HL-60/S4 treated with retinoic acid at 250 ng/mL for 4 days and 3 days (cell line): ENCODE results near the gene HIVEP3.

Source experiments
- in situ Hi-C: fragments of 300-500 bp; cut with MboI; formaldehyde crosslinking; loops from 2 replicates; pipeline ENCODE4 v1.7.0; 2022; ENCODE audit warnings: low sequenced_read_pairs

HIVEP3 gene

DNA sequence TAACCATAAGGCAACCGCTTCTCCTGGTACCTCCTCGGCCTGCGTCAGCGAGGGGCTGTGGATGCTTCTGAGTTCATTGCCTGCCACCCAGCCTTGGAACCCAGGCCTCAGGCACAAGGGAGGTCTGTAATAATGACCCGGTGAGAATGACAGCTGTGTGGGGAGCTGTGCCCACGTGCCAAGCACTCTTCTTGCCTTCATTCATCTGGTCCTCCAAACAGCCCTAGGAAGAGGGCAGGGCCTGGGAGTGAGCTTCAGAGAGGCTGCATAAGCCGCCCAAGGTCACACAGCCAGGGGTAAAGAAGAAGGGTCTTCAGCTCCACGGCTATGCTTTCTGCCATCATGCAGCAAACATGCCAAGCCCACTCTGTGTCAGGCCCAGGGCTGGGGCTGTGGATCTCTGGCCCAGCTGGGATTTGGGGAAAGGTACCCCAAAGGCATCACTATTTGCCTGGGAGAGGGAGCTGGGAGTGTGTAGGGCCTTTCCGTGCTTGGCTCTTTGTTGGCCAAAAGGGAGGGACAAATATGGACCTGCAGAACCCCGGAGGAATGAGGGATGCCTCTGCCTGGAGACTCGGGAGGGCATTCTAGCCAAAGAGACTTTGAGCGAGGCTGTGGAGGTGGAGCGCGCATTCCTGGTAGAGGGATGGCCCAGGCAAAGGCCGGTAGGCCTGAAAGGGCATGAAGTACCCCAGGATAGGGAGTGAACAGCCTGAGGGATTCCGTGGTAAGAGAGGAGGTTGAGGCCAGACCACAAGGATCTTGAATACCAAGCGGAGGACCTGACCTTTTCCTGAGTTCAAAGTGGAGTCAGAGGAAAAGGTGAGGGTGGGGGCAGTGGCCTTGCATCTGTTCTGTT lies 424.1 kb downstream of the HIVEP3 start:
- in situ Hi-C loops: no loop called here

- in situ Hi-C loops: no loop called here
These were observed 424.9 kb downstream of the HIVEP3 start for GRCh38 chr1:41493626-41494350.

GRCh38 chr1:41493117-41493536 lies 425.6 kb downstream of the HIVEP3 start:
- in situ Hi-C loops: no loop called here

DNA sequence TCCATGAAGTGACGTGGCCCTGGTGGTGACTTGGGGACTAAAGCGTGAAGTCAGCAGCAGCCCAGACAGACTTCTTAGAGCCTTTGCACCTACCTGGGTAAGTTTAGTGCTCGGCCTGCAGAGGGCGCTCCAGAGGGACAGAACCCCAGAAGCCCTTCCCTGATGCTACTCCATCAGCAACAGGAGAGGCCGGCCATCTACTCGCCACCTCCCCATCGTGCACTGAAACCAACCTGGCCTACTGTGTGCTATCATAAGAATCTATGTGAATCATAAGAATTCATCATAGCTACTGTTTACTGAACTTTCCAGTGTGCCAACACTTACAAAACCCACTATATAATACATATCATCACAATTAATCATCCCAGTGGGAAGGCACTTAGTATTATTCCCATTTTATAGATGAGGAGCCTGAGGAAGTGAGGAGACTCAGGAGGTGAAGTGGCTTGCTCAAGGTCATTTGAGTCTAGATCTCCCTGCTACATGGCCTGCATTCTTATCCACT lies 426.3 kb downstream of the HIVEP3 start:
- in situ Hi-C loops: no loop called here

- in situ Hi-C loops: no loop called here
These were observed 427.8 kb downstream of the HIVEP3 start for GRCh38 chr1:41490911-41491310.

DNA sequence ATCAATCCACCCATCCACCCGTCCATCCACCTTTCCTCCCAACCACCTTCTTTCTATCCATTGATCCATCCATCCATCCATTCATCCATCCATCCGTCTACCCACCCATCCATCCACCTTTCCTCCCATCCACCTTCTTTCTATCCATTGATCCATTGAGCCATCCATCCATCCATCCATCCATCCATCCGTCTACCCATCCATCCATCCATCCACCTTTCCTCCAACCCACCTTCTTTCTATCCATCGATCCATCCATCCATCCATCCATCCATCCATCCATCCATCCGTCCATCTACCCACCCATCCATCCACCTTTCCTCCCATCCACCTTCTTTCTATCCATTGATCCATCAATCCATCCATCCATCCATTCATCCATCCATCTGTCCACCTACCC lies 429.2 kb downstream of the HIVEP3 start:
- in situ Hi-C loops: no loop called here

GRCh38 chr1:41488040-41488951 lies 430.4 kb downstream of the HIVEP3 start:
- in situ Hi-C loops: no loop called here

GRCh38 chr1:41487126-41488039 lies 431.3 kb downstream of the HIVEP3 start:
- in situ Hi-C loops: no loop called here

DNA sequence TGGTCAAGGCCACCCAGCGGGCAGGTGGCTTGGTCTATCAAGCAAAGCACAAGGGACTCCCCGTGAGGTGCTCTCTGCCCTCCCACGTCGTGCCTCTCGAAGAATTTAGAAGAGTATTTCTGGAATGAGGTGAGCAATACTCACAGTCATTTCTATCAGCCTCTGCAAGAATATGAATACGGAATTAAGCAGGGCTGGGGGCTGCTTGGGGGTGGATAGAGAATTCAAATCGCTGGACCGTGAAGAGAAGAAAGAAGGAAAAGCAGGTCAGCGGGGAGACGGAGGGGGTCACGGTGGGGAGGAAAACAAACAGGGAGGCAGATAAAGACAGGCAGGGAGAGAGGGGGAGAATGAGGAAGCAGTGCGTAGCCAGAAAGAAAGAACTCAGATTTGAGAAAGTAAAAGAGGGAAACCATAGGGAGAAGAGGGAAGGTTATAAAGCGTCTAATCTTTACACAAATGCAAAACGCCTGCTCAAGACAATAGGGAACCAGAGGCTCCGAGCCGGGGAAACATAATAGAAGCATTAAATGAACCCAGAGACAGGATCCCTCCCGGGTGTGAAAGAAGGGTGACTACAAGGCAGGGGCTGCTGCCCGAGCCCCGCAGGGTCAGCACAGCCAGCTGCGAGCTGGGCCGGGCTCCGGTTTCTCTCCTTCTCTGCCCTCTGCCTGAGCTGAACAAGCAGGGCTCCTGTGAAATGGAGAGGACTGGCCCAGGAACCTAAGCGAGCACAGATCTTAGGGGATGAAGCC lies 432.2 kb downstream of the HIVEP3 start:
- in situ Hi-C loops: no loop called here

GRCh38 chr1:41486053-41486370 lies 432.7 kb downstream of the HIVEP3 start:
- in situ Hi-C loops: no loop called here

GRCh38 chr1:41485605-41486004 lies 433.1 kb downstream of the HIVEP3 start:
- in situ Hi-C loops: no loop called here

GRCh38 chr1:41484402-41485241 lies 434.1 kb downstream of the HIVEP3 start, which contains the start of gene EDN2:
Gene EDN2 (minus strand): TSS chr1:41484683. CDS start chr1:41484601, 82 bp downstream.
- in situ Hi-C loops: no loop called here

GRCh38 chr1:41483960-41484401 lies 434.7 kb downstream of the HIVEP3 start:
- in situ Hi-C loops: no loop called here

DNA sequence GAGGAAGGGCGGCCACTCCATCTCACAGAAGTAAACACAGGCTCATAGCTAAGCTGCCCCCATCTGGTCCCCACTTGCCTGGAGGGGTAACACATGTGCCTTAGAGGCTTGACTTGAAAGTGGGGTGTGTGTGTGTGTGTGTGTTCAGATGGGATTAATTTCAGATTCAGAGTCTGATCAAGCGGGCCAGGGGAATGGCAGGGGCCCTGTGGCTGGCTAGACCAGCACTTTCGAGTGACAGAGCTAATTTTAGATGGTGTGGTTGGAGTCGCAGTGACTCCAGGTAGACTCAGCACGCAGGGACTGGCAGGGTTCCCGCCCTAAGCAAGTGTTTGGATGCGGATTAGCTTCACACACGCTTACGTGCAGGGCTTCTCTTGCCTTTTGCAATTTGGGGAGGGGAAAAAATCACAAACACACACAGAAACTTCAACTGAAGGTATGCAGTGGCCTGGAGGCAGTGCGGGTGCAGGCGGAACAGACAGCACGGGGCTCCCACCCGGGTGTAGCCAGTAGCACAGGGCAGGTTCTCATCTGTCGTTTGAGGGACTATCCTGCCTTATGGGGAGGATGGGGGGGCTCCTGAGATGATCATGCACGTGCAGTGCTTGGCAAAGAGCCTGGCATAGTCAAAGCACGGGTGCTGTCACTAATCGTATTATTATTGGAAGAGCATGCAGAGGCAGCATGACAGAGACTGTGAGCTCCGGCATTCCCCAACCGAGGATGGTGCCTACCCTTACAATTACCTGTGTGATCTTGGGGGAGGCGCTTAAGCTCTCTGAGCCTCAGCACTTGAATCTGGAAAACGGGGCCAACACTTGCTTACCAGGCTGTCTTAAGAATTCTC lies 435.5 kb downstream of the HIVEP3 start:
- in situ Hi-C loops: no loop called here

- in situ Hi-C loops: no loop called here
These were observed 436.5 kb downstream of the HIVEP3 start for GRCh38 chr1:41482001-41482765.

GRCh38 chr1:41481109-41481775 lies 437.5 kb downstream of the HIVEP3 start:
- in situ Hi-C loops: no loop called here
